ENCODE data around the gene TEAD4.

Gene TEAD4

DNA sequence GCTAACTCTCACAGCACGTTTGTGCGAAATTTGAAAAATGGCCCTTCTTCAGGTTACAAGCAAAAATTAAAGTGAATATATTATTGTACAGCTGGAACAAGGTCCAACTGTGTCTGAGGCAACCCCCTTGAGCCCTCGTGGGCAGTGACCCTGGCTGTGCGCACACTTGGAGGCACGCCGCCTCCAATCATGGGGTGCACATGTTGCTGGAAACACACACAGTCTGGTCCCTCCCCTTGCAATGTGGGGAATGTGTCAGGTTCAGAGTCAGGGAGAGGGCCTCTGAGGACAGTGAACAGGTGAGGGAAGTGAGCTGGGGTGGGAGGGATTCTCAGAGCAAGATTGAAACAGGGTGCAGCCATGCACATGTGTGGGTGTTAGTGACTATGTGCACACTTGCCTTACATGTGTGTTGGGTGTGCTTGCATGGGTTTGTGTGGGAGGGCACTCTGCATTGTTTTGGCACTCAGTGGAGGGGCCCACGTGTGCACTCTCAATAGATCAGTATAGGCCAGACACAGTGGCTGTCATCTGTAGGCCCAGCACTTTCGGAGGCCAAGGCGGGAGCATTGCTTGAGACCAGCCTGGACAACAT is 127.6 kb downstream of the TEAD4 start:
- TF ChIP-seq, protein P1, sequence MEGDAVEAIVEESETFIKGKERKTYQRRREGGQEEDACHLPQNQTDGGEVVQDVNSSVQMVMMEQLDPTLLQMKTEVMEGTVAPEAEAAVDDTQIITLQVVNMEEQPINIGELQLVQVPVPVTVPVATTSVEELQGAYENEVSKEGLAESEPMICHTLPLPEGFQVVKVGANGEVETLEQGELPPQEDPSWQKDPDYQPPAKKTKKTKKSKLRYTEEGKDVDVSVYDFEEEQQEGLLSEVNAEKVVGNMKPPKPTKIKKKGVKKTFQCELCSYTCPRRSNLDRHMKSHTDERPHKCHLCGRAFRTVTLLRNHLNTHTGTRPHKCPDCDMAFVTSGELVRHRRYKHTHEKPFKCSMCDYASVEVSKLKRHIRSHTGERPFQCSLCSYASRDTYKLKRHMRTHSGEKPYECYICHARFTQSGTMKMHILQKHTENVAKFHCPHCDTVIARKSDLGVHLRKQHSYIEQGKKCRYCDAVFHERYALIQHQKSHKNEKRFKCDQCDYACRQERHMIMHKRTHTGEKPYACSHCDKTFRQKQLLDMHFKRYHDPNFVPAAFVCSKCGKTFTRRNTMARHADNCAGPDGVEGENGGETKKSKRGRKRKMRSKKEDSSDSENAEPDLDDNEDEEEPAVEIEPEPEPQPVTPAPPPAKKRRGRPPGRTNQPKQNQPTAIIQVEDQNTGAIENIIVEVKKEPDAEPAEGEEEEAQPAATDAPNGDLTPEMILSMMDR (IDR thresholded peaks at IDR 0.05; ENCODE audit: low read depth, low read length), result no peak
- Histone ChIP-seq H3K27me3 (ENCODE audit: insufficient read depth, low read depth, severe bottlenecking) (no peaks in the 10 kb centered on the region), H3K4me3 (ENCODE audit: low read depth, low read length) (no peak overlapping the region), H3K9me3 (ENCODE audit: severe bottlenecking) (no peaks in the 10 kb centered on the region), H3K27ac (no peak overlapping the region), H3K36me3 (peaks cover 8% of the 10 kb centered on the region)
- DNase-seq, result no peak

DNA sequence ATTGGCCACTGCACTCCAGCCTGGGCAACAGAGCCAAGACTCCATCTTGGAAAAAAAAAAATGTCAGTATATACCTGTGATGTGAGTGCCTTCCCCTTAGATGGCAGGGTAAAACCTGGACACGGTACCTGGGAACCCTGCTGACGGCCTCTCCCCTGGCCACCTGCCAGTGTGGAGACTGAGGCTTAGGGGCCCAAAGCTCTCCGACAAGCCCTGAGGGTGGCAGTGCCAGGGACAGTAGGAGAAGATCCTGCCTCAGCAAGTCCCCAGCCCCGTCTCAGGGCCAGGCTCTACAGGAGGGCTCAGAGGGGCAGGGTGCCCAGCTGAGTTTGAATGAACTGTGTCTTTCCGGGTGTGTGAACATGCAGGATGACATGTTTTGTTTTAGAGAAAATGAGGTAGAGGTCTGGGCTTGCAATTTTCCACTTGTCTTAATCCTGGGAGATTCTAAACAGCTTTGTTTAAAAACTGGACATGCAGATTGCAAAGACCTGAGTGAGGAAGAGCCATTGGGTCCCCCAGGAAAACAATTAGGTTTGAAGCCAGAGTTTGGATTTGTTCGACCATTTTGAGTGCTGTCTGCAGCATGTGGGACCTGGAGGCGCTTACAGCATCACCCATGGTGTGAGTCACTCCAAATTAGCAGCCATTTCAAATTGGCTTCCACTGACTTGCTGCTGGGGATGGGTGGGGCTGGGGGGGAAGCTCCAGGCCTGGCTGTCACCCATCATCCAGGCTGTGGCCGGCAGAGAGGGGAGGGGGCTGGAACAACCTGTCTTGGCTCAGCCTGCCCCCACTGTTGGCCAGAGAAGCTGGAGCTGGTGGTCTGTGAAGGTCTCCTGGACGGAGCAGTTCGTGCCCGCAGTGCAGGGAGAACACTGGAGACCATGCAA is 128.8 kb downstream of the TEAD4 start:
- TF ChIP-seq, protein P1 (IDR thresholded peaks at IDR 0.05; ENCODE audit: low read depth, low read length), result no peak
- Histone ChIP-seq H3K27me3 (ENCODE audit: insufficient read depth, low read depth, severe bottlenecking) (no peaks in the 10 kb centered on the region), H3K27ac (no peak overlapping the region), H3K9me3 (ENCODE audit: severe bottlenecking) (no peaks in the 10 kb centered on the region), H3K4me3 (ENCODE audit: low read depth, low read length) (no peak overlapping the region), H3K36me3 (peaks cover 8% of the 10 kb centered on the region)
- DNase-seq, result no peak

DNA sequence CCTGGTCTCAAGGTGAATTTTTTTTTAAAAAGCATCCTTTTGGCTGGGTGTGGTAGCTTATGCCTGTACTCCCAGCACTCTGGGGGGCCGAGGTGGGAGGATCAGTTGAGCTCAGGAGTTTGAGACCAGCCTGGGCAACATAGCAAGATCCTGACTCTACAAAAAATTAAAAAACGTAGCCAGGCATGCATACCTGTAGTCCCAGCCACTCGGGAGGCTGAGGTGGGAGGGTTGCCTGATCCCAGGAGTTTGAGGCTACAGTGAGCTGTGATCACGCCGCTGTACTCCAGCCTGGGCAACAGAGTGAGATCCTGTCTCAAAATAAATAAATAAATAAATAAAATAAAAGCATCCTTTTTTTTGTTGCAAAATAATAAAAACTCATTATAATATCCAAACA is 130.4 kb downstream of the TEAD4 start:
- no peaks in the 10 kb centered on the region for H3K27me3 ChIP-seq (ENCODE audit: insufficient read depth, low read depth, severe bottlenecking)

More for the DNA sequence above, 130.4 kb downstream of the TEAD4 start:
- TF ChIP-seq, protein P1 (IDR thresholded peaks at IDR 0.05; ENCODE audit: low read depth, low read length), result no peak
- Histone ChIP-seq H3K27ac (no peak overlapping the region), H3K4me3 (ENCODE audit: low read depth, low read length) (no peak overlapping the region), H3K9me3 (ENCODE audit: severe bottlenecking) (no peaks in the 10 kb centered on the region), H3K36me3 (peaks cover under 1% of the 10 kb centered on the region)
- no peak for DNase-seq

All from WERI-Rb-1 (cell line).